Heart left ventricle (tissue), 13 donors: ENCODE results near the gene ZNF473.

Experiments used
- CTCF ChIP-seq, 12 donors: fragments of 200-600 bp; sonication (generic) in 4 of 12; IDR thresholded peaks; one replicate each; pipeline versions ENCODE4 v1.5.0 to v1.8.0; 2018 to 2022; ENCODE audit warnings: antibody characterized with exemption in 12 of 12, mild to moderate bottlenecking in 5 of 12
- POLR2A ChIP-seq, 2 donors: fragments of 450-650 bp; IDR thresholded peaks; one replicate each; pipeline ENCODE4 v1.6.1; 2017; ENCODE audit warnings: antibody characterized with exemption in 2 of 2, mild to moderate bottlenecking in 2 of 2, moderate library complexity in 2 of 2
- donor health status: ischemic (EF 13 %, LVEDD 7.1; RV severe dilation, severe dysfunction).
- donor health status: DM: no; HTN: yes; CAD: no.
- donor health status: DM: no; HTN: no; CAD: no.
- donor health status: ischemic (EF 25% LVEDD 6.9; RV normal size, moderate dysfunction).
- donor health status: ischemic (EF 25% LVEDD 5.7; RV mildly dilated, moderate dysfunction).
- donor health status: ischemic (EF 35%, LVEDD 5.7; RV mildly dilated, moderate dysfunction).
- donor health status: nonischemic (EF 11% LVEDD 7.7; RV severe dilation, severe dysfunction).
- donor health status: DM: yes; HTN: yes; CAD: no.
- donor health status: PGD.
- donor health status: ischemic (EF 29% LVEDD 5.4; RV normal size, mild dysfunction).
- donor health status: nonischemic (EF 23%, LVEDD 6.1; RV moderate dilation, normal function).

- TF ChIP-seq CTCF (IDR thresholded peaks at IDR 0.05) (no peak), POLR2A (IDR thresholded peaks at IDR 0.05) (no peak)
Measured at GRCh38 chr19:50007947-50008346, 17.9 kb upstream of the ZNF473 start.
